Right lobe of liver (tissue), 4 donors: Measurements from ENCODE around the gene SMIM36.

Experiments used
- CTCF ChIP-seq, 4 donors: fragments of 200-600 bp in 3 of 4; fragments of 450-650 bp in 1 of 4; IDR thresholded peaks; one replicate each; pipeline versions ENCODE4 v1.5.1 to v1.8.0; 2016 to 2022; ENCODE audit warnings: antibody characterized with exemption in 4 of 4, mild to moderate bottlenecking in 2 of 4
- POLR2A ChIP-seq: fragments of 450-650 bp; IDR thresholded peaks from one replicate; pipeline ENCODE4 v1.6.1; 2017; ENCODE audit warnings: antibody characterized with exemption, mild to moderate bottlenecking
- donor health status: DM: no; HTN: no; CAD: no.
- donor health status: DM: no; HTN: no; CAD: no.
- donor health status: DM: no; HTN: yes; CAD: no.

- TF ChIP-seq CTCF (IDR thresholded peaks at IDR 0.05) (no peak), POLR2A (no peak)
These were observed 52.9 kb downstream of the SMIM36 start for GRCh38 chr17:55458287-55458900.
